Effector memory CD4-positive, alpha-beta T cell (primary cell): Measurements from ENCODE around the gene IL13RA1.
"Not testable (repeated sequence)": the region's sequence is repeated elsewhere in the genome, so short reads cannot be mapped to it uniquely, and the experiment has no call there.

Source experiments
- DNase-seq, 3 donors: peaks; one replicate each; pipeline ENCODE4 v3.0.0-alpha.2; 2020
- H3K27ac ChIP-seq: 2 replicates; pipeline ENCODE4 v1.7.0; 2013; ENCODE audit warnings: mild to moderate bottlenecking, low read length, moderate library complexity; ENCODE audit not compliant: insufficient read depth, poor library complexity, severe bottlenecking
- H3K27me3 ChIP-seq: replicated peaks from 2 replicates; pipeline ENCODE4 v1.7.0; 2013; ENCODE audit warnings: mild to moderate bottlenecking, low read length; ENCODE audit not compliant: insufficient read depth, control insufficient read depth, poor library complexity, severe bottlenecking
- H3K36me3 ChIP-seq: 2 replicates; pipeline ENCODE4 v1.7.0; 2013; ENCODE audit warnings: mild to moderate bottlenecking, low read length, moderate library complexity; ENCODE audit not compliant: control insufficient read depth, insufficient read depth
- H3K4me1 ChIP-seq: 2 replicates; pipeline ENCODE4 v1.7.0; 2013; ENCODE audit warnings: low read length, mild to moderate bottlenecking; ENCODE audit not compliant: control insufficient read depth, insufficient read depth, poor library complexity, severe bottlenecking
- H3K4me3 ChIP-seq: 2 replicates; pipeline ENCODE4 v1.7.0; 2013; ENCODE audit warnings: low read length, low read depth, mild to moderate bottlenecking; ENCODE audit not compliant: insufficient read depth, poor library complexity, severe bottlenecking
- H3K9me3 ChIP-seq: 2 replicates; pipeline ENCODE4 v1.7.0; 2013; ENCODE audit warnings: mild to moderate bottlenecking, low read length, moderate library complexity; ENCODE audit not compliant: control insufficient read depth

Gene IL13RA1

DNA sequence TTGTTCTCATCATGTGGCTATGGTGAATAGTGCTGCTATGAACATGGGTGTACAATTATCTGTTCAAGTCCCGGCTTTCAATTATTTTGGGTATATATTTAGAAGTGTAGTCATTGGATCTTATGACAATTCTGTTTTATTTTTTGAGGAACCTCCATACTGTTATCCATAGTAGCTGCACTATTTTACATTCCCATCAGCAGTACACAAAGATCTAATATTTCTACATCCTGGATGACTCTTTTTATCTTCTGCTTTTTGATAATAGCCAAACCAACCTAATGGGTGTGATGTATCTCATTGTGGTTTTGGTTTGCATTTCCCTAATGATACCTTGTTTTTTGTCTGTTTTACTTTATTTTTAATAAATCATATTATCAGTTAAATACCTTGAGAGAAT, 12.9 kb upstream of the IL13RA1 start:
- H3K4me1 ChIP-seq: no peaks in the 10 kb centered on the region
- H3K27ac ChIP-seq: no peak overlapping the region
- DNase-seq: no peak
- H3K9me3 ChIP-seq: no peaks in the 10 kb centered on the region
- H3K27me3 ChIP-seq: no peaks in the 10 kb centered on the region
- H3K4me3 ChIP-seq: no peak overlapping the region
- no peaks in the 10 kb centered on the region for H3K36me3 ChIP-seq

DNA sequence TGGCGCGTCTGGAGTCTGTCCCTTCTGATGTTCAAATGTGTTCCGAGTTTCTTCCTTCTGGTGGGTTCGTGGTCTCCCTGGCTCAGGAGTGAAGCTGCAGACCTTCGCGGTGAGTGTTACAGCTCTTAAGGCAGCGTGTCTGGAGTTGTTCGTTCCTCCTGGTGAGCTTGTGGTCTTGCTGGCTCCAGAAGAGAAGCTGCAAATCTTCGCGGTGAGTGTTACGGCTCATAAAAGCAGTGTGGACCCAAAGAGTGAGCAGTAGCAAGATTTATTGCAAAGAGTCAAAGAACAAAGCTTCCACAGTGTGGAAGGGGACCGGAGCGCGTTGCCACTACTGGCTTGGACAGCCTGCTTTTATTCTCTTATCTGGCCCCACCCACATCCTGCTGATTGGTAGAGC, 11.5 kb upstream of the IL13RA1 start:
- not testable (repeated sequence) for H3K36me3 ChIP-seq, H3K27ac ChIP-seq, DNase-seq, H3K27me3 ChIP-seq, H3K9me3 ChIP-seq, H3K4me1 ChIP-seq, H3K4me3 ChIP-seq

DNA sequence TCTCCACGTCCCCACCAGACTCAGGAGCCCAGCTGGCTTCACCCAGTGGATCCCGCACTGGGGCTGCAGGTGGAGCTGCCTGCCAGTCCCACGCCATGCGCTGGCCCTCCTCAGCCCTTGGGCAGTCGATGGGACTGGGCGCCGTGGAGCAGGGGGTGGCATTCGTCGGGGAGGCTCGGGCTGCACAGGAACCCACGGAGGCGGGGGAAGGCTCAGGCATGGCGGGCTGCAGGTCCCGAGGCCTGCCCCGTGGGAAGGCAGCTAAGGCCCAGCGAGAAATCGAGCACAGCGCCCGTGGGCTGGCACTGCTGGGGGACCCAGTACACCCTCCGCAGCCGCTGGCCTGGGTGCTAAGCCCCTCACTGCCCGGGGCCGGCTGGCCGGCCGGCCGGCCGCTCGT, 10.6 kb upstream of the IL13RA1 start:
- not testable (repeated sequence) for H3K4me3 ChIP-seq, H3K9me3 ChIP-seq, DNase-seq, H3K27ac ChIP-seq, H3K36me3 ChIP-seq, H3K27me3 ChIP-seq, H3K4me1 ChIP-seq

DNA sequence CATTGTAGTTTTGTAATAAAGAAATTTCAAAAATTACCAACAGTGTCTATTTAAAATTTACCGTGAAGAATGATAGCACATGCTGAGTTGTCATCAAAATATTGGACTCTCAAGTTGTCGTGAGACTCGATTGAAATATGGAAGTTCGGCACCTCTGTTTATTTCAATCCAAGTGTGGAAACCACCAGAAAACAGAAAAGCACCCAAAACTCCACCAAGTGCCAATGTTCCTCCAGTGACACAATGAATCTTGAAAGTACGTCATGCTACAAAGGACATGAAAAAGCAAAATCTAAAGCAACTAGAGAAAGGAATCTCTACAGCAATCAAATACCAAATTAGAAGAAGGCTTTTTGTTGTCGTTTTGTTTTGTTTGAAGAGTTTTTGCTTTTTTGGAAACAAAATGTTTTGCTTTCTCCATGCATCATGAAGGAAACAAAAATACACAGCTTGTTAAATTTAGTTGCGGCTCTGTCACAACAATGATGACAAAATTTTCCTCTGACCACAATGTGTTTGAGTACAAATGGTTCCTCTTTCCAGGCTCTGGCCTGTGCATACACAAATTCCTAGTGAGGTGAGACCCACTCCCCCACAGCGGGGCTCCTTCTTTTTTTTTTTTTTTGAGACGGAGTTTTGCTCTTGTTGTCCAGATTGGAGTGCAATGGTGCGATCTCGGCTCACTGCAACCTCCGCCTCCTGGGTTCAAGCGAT, 9.6 kb upstream of the IL13RA1 start:
- no peak overlapping the region for H3K4me3 ChIP-seq
- no peaks in the 10 kb centered on the region for H3K36me3 ChIP-seq
- H3K27me3 ChIP-seq: no peaks in the 10 kb centered on the region
- H3K4me1 ChIP-seq: no peaks in the 10 kb centered on the region
- no peak for DNase-seq
- no peaks in the 10 kb centered on the region for H3K9me3 ChIP-seq
- no peak overlapping the region for H3K27ac ChIP-seq

DNA sequence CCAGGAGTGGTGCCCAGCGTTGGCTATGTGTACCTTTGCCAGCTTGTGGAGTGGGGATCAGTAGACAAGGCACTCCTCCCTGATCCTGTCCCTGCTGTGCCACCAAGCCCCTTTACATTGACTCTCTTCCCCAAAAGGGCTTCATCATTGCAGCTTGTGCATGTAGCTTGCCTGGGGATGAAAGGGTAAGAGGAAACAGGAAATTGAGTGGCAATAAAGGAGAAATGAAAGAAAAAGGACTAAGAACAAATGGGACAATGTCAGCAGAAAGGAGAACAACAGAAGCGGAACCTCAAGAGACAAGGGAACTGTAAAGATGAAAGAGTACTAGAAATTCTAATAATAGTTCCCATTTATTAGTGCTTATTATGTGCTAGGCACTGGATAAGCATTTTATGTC, 8.7 kb upstream of the IL13RA1 start:
- Histone ChIP-seq H3K4me3 (no peak overlapping the region), H3K27ac (no peak overlapping the region), H3K9me3 (no peaks in the 10 kb centered on the region), H3K4me1 (no peaks in the 10 kb centered on the region), H3K36me3 (no peaks in the 10 kb centered on the region), H3K27me3 (no peaks in the 10 kb centered on the region)
- no peak for DNase-seq

DNA sequence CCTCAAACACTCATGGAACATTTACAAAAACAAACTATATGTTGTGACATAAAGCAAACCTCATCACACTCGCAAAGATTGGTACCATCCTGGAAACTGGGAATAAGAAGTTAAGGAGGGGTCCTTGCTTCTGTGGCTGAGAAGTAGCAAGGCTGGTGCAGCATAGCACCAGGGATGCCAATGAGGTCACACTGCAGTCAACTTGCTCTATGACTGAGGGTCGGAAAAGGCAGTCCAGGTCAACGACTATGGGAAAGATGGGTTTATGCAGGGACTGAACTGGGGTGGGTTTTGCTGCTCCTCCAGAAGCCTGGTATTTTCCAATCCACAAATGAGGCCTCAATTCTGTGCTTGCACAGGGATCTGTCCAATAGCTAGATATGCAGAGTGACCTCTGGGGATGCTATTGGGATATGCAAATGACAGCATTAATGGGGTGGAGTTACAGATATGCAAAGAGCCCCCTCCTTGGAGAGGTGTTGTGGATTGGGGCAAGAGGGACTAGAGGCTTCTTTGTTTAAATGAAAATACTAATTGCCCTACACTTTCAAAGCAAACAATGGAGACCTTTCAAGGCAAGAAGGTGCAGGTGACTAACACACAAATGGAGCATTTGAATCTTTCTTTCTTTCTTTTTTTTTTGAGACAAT, 7.2 kb upstream of the IL13RA1 start:
- H3K9me3 ChIP-seq: no peaks in the 10 kb centered on the region
- H3K4me1 ChIP-seq: no peaks in the 10 kb centered on the region
- DNase-seq: no peak
- H3K4me3 ChIP-seq: no peak overlapping the region
- no peak overlapping the region for H3K27ac ChIP-seq
- H3K27me3 ChIP-seq: no peaks in the 10 kb centered on the region
- no peaks in the 10 kb centered on the region for H3K36me3 ChIP-seq

DNA sequence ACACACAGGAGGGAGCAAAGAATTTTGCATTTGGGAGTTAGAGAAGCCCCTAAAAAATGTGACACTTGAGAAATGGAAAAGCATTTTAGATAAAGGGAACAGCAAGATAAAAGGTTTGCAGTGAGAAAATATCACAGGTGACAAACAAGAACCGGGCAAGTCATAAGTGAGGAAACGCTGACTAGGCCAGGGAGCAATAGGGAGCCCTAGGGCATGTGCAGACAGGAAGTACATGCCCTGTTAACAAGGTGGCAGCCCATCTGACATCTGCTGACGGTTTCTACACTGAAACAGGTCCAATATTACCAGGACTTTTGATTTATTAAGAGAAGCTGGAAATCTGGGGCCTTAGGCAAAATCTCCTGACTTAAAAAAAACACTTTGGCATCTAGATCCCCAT, 4.0 kb upstream of the IL13RA1 start:
- Histone ChIP-seq H3K4me3 (no peak overlapping the region), H3K27ac (no peak overlapping the region), H3K9me3 (no peaks in the 10 kb centered on the region), H3K36me3 (no peaks in the 10 kb centered on the region), H3K27me3 (no peaks in the 10 kb centered on the region), H3K4me1 (no peaks in the 10 kb centered on the region)
- no peak for DNase-seq

DNA sequence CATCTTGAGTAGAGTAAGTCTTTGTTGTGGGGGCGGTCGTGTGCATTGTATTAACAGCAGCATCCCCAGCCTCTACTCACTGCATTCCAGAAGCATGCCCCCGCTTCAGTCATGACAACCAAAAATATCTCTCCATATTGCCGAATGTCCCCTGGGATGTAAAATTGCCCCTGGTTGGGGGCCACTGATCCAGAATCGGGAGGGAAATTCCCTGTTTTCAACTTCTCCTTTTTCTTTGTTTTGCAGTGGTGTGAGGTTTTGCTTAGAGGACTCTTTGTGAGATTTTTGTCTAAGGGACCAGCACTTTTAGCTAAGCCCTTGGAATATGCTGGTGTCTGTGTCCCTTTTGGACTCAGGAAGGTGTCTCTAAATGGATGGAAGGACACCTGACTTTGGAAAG, 3.0 kb upstream of the IL13RA1 start:
- Histone ChIP-seq H3K27ac (no peak overlapping the region), H3K27me3 (no peaks in the 10 kb centered on the region), H3K4me3 (no peak overlapping the region), H3K9me3 (no peaks in the 10 kb centered on the region), H3K4me1 (no peaks in the 10 kb centered on the region), H3K36me3 (no peaks in the 10 kb centered on the region)
- DNase-seq: no peak

DNA sequence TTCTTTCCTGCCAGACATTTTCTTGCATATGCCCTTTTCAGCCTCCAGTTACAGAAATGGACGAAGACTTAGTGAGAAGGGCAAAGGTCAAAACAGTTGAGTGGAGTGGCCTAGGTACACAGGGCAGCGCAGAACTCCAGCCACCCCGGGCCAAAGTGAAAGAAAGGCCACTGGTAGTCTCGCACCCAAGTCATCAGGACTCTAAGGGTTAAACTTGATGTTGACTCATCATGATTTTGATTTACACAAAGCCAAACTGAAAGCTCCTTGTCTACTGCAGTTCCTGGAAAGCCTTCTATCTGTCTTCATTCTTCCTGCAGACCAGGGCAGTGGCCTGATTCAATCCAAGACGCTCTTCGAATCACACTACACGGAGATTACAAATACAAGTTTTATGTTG, 2.6 kb upstream of the IL13RA1 start:
- Histone ChIP-seq H3K27me3 (no peaks in the 10 kb centered on the region), H3K4me3 (no peak overlapping the region), H3K36me3 (no peaks in the 10 kb centered on the region), H3K9me3 (no peaks in the 10 kb centered on the region), H3K4me1 (no peaks in the 10 kb centered on the region), H3K27ac (no peak overlapping the region)
- no peak for DNase-seq

DNA sequence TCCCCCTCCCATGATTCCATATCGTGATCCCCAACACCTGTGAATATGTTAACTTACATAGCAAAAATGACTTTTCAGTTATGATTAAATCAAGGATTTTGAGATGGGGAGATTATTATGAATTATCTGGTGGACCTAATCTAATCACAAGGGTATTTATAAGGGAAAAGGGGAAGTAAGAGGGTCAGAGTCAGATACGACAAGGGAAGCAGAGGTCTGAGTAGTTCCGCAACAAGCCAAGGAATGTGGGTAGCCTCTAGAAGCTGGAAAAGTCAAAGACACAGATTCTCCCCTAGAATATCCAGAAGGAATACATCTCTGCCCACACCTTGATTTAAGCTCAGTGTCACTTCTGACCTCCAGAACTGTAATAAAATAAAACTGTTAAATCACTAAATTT, 1.0 kb upstream of the IL13RA1 start:
- DNase-seq: no peak
- Histone ChIP-seq H3K27ac (no peak overlapping the region), H3K9me3 (no peaks in the 10 kb centered on the region), H3K4me3 (no peak overlapping the region), H3K36me3 (no peaks in the 10 kb centered on the region), H3K4me1 (no peaks in the 10 kb centered on the region), H3K27me3 (no peaks in the 10 kb centered on the region)
